ENCODE data around the gene S100A14. TPM values are rescaled to one million over a fixed set of nuclear protein-coding genes. Genes with fewer than 3 reads are reported as not detected.
"Not testable (repeated sequence)": the region's sequence is repeated elsewhere in the genome, so short reads cannot be mapped to it uniquely, and the experiment has no call there.

S100A14 gene
- polyA plus RNA-seq, 1 donor from 2014 or later: not detected

DNA sequence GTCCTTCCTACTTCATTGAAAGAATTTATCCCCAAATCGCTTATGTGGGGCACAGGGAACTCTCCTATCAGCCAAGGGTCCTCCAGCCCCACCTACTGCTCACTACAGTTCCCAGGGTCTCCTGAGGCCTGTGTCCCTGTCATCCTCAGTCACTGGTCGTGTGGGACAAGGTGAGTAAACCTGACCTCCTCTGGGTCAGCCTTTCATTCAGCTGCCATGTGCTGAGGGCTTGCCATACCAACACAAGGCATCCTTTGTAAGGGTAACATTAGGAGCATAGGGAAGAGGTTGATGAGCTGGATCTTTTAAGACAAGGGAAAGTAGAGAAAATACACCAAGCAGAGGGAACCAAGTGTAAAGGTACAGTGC, 31.2 kb upstream of the S100A14 start:
- H3K36me3 Mint-ChIP-seq: peaks cover 5% of the 10 kb centered on the region
- H3K27me3 Mint-ChIP-seq: no peaks in the 10 kb centered on the region
- H3K4me3 Mint-ChIP-seq: no peak overlapping the region
- H3K4me1 Mint-ChIP-seq: peaks cover 5 to 18% (median 9%) of the 10 kb centered on the region in 3 donors
- no peaks in the 10 kb centered on the region for H3K9me3 Mint-ChIP-seq
- H3K27ac Mint-ChIP-seq: peak overlapping the region in 1 of 3 donors; percentile 65

DNA sequence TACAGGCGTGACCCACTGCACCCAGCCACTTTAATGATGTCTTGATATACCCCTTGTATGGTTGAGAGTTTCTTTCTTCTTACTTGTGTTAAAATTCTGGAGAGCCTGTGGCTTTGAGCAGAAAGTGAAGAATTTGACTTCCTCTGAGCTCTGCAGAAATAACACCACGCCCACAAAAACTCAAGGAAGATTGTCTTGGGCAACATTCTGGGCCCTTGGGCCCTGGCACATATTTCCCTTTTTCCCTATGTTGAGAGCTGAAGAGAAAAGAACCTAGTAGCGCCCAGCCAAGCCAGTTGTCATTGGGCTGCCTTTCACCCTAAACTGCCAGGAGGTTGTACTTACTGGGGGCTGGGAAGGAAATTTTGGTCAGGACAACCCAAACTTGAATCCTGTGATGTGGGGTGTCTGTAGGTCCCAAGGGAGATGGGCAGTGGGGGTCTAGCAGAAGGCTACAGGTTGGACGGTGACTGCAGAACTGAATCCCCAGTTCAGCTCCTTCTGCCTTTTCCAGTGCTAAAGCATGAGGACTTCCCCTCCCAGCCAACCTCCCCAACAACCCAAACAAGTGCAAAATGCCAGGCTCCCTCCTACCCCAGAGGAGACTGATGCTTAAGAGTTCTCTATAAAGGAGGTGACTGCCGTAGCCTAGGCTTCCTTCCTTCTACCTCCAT, 30.7 kb upstream of the S100A14 start:
- Mint-ChIP-seq H3K27ac (peak overlapping the region in 2 of 3 donors; percentile 7 to 65), H3K4me3 (no peak overlapping the region), H3K36me3 (peaks cover 5% of the 10 kb centered on the region), H3K9me3 (no peaks in the 10 kb centered on the region), H3K4me1 (peaks cover 8 to 18% (median 9%) of the 10 kb centered on the region in 3 donors), H3K27me3 (no peaks in the 10 kb centered on the region)

DNA sequence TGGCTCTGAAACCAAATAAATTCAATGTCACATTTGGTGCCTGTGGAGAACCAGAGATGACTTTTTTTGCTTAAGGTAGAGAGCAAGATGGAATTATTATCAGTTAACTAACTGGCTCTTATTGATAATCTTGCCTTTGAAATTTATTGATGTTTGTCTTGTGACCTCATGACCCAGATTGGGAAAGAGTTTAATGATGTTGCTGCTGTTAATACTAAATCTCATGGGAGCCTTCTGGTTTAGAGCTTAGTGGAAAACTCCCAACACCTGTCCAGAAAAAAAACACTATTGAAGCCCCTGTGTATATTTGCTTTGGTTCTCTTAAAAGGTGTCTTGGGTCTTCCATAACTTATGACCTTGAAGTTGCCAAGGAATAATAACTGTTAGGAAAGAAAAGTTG, 27.7 kb upstream of the S100A14 start:
- Mint-ChIP-seq H3K36me3 (peaks cover 7% of the 10 kb centered on the region), H3K27ac (no peak overlapping the region), H3K4me1 (peaks cover 6 to 28% (median 13%) of the 10 kb centered on the region in 3 donors), H3K27me3 (no peaks in the 10 kb centered on the region), H3K9me3 (no peaks in the 10 kb centered on the region), H3K4me3 (no peak overlapping the region)

DNA sequence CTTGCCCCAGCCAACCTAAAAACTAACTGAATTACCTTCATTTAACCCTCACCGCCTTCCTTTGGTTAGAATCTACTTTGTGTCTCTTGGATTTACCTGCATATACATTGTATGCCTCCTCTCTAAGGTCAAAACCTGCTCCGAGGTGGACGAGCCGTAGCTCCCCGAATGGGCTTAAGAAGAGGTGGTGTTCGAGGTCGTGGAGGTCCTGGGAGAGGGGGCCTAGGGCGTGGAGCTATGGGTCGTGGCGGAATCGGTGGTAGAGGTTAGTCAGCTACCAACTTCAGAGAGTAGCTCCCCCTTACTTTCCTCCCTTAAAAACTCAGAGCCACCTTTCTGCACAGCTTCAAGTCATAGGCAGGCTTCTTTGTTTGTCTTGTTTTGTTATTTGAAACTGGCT, 27.0 kb upstream of the S100A14 start:
- Mint-ChIP-seq H3K4me1 (peaks cover 6 to 28% (median 13%) of the 10 kb centered on the region in 3 donors), H3K27ac (no peak overlapping the region), H3K36me3 (peaks cover 7% of the 10 kb centered on the region), H3K9me3 (no peaks in the 10 kb centered on the region), H3K4me3 (no peak overlapping the region), H3K27me3 (no peaks in the 10 kb centered on the region)

DNA sequence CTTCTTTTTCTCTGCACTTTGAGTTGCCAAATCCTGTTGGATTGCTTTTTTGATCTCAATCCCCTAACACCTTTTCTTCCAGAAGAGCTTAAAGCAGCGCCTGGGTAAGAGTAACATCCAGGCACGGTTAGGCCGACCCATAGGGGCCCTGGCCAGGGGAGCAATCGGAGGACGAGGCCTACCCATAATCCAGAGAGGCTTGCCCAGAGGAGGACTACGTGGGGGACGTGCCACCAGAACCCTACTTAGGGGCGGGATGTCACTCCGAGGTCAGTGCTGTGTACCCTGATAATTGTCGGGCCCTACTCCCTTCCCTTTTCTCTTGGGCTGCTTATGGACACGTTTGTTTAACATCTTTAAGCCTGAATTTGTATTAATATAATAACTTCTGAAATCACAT, 26.0 kb upstream of the S100A14 start:
- Mint-ChIP-seq H3K4me3 (no peak overlapping the region), H3K27me3 (no peaks in the 10 kb centered on the region), H3K36me3 (peaks cover 9% of the 10 kb centered on the region), H3K4me1 (peaks cover 10 to 32% (median 12%) of the 10 kb centered on the region in 3 donors), H3K9me3 (no peaks in the 10 kb centered on the region), H3K27ac (no peak overlapping the region)

DNA sequence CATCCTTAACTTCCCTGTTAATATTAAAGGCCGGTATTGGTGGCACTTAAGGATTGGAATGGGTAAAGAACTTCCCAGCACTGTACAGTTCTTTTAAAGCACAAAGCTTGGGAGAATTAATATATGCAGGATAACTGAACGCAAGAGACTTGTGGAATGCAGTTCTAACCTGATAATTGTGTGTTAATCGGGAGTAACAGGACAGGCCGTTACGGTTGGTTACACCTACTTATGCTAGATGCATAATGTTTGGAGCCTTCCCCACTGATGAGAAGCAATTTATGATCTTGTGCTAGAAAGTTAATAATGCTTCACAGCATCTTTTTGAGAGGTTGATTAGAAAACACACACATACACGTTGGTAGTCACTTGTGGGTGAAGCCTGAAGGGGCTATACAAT, 24.7 kb upstream of the S100A14 start:
- peaks cover 10 to 31% (median 15%) of the 10 kb centered on the region in 3 donors for H3K4me1 Mint-ChIP-seq
- no peaks in the 10 kb centered on the region for H3K9me3 Mint-ChIP-seq
- H3K27ac Mint-ChIP-seq: peak overlapping the region in 1 of 3 donors; percentile 31
- H3K27me3 Mint-ChIP-seq: no peaks in the 10 kb centered on the region
- H3K4me3 Mint-ChIP-seq: no peak overlapping the region
- H3K36me3 Mint-ChIP-seq: peaks cover 5% of the 10 kb centered on the region

DNA sequence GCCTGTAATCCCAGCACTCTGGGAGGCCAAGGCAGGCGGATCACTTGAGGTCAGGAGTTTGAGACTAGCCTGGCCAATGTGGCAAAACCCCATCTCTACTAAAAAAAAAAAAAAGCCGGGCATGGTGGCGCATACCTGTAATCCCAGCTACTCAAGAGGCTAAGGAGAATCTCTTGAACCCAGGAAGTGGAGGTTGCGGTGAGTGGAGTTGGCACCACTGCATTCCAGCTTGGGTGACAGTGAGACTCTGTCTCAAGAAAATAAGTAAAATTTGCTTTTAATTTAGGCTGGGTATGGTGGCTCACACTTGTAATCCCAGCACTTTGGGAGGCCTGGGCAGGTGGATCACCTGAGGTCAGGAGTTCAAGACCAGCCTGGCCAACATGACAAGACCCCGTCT, 24.1 kb upstream of the S100A14 start:
- not testable (repeated sequence) for H3K4me3 Mint-ChIP-seq, H3K36me3 Mint-ChIP-seq, H3K27ac Mint-ChIP-seq, H3K9me3 Mint-ChIP-seq, H3K27me3 Mint-ChIP-seq
- peaks cover 13 to 28% (median 15%) of the 10 kb centered on the region in 3 donors for H3K4me1 Mint-ChIP-seq

DNA sequence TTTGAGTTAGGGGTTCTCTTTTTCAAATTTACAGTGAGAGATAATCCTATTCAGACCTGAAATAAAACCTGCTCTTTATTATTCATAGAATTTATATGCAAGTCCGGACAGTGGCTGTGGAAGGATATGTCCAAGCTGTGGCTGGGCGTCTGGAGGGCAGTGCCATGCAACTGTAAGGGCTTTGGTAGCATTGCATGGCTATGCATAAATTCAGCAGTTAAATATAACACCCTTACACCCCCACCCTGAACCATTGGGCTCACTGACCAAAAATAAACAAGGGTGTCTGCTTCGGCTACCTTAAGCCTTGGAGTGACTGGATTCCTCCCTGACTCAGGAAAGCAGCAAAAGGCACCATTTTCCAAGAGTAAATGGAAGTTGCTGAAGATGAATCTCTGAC, 23.2 kb upstream of the S100A14 start:
- Mint-ChIP-seq H3K36me3 (peaks cover 5% of the 10 kb centered on the region), H3K9me3 (no peaks in the 10 kb centered on the region), H3K4me3 (no peak overlapping the region), H3K27ac (no peak overlapping the region), H3K4me1 (peaks cover 15 to 28% (median 18%) of the 10 kb centered on the region in 3 donors), H3K27me3 (no peaks in the 10 kb centered on the region)

DNA sequence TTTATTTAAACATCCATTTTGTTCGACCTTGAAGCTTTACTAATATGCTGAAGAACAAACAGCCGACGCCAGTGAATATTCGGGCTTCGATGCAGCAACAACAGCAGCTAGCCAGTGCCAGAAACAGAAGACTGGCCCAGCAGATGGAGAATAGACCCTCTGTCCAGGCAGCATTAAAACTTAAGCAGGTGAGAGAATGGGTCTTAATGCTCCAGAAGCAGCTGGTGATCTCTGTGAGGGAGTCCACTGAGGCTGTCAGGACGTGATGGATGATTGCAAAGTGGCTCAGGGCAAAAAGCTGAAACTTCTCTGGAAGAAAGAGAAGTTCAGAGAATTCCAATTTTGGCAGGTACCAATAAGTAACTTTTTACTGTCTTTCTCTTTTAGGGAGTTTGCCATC, 22.1 kb upstream of the S100A14 start:
- peak overlapping the region in 1 of 4 donors; percentile 58 for H3K4me3 Mint-ChIP-seq
- H3K9me3 Mint-ChIP-seq: no peaks in the 10 kb centered on the region
- peak overlapping the region in 1 of 3 donors; percentile 11 for H3K27ac Mint-ChIP-seq
- H3K4me1 Mint-ChIP-seq: peaks cover 19 to 22% (median 21%) of the 10 kb centered on the region in 3 donors
- H3K36me3 Mint-ChIP-seq: peaks cover 7% of the 10 kb centered on the region
- no peaks in the 10 kb centered on the region for H3K27me3 Mint-ChIP-seq

DNA sequence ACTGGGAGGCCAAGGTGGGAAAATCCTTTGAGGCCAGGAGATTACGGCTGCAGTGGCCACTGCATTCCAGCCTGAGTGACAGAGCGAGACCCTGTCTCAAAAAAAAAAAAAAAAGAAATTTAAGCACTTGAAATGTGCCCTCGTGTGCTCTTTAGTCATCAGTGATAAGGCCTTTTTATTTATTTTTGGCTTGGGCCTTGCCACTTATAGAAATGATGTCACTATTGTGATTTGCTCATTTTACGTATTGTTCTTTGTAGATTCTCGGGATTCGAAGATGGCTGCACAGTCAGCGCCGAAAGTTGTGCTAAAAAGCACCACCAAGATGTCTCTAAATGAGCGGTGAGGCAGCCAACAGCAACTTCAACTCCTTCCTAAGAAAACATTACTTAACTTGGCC, 20.2 kb upstream of the S100A14 start:
- H3K4me3 Mint-ChIP-seq: peak overlapping the region in 2 of 4 donors; percentile 52 to 64
- H3K9me3 Mint-ChIP-seq: no peaks in the 10 kb centered on the region
- H3K27me3 Mint-ChIP-seq: no peaks in the 10 kb centered on the region
- H3K4me1 Mint-ChIP-seq: peaks cover 14 to 21% (median 20%) of the 10 kb centered on the region in 3 donors
- peaks cover 4% of the 10 kb centered on the region for H3K36me3 Mint-ChIP-seq
- peak overlapping the region in 1 of 3 donors; percentile 46 for H3K27ac Mint-ChIP-seq

DNA sequence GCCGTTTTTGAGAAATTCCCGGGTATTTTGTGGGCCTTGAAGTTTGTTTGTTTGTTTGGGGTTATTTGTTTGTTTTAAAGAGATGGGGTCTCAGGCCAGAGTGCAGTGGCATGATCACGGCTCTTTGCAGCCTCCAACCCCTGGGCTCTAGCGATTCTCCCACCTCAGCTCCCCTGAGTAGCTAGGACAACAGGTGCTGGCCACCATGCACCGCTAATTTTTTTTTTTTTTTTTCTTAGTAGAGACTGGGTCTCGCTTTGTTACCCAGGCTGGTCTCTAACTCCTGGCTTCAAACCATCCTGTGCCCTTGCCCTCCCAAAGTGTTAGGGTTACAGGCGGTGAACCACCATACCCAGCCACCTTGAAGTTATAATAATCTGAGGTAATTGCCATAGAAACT, 19.7 kb upstream of the S100A14 start:
- peaks cover 3% of the 10 kb centered on the region for H3K36me3 Mint-ChIP-seq
- peak overlapping the region in 2 of 3 donors; percentile 55 to 56 for H3K27ac Mint-ChIP-seq
- peak overlapping the region; percentile 42 to 100 (median 95) for H3K4me3 Mint-ChIP-seq
- no peaks in the 10 kb centered on the region for H3K27me3 Mint-ChIP-seq
- H3K4me1 Mint-ChIP-seq: peaks cover 12 to 20% (median 18%) of the 10 kb centered on the region in 3 donors
- H3K9me3 Mint-ChIP-seq: no peaks in the 10 kb centered on the region

DNA sequence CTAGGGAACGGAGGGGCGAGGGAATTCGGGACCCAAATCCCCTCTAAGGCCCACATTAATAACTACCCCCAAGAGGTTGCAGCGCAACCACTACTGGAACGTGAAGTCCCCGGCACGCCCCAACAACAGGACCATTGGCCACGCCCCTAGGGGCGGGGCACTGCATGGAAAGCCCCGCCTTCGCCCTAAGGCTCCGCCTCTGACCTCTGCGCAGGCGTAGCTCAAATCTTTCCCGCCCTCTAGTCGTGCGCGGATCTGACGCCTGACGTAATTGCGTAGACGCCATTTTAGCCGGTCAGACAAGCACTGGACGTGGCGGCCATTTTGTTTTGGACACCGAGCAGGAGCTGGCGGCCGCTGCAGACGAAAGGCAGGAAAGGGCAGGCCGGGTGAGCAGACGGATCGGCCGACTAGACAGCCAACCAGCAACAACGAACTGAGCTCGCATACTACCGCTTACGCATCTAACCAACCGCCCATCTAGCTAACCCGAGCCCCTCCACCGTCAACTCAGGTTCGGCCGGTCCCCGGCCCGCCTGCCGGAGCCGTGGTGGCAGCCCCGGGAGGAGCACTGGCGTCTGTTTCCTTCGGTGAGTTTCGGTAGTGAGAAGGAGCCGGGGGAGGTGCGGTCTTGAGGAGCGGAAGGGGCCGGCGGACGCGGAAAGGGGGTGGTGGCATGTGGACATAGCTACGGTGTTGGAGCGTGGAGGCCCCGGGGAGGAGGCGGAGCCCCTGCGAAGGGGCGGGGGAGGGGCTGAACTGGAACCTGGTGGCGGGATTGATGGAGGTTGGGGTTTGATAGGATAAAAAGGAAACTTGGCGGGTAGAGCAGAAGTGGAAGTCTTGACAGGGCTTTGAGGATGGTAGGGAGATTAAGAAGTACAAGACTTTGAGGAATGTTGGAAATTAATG, 17.9 kb upstream of the S100A14 start, which contains the start of gene CHTOP:
CHTOP (plus strand) TSS at position 313 of the 912 bp plus-strand sequence. CDS start 2,523 bp downstream, outside the sequence.
- Mint-ChIP-seq H3K27ac (peak within 1 kb of the TSS; percentile 93 to 100 (median 100)), H3K4me3 (peak within 1 kb of the TSS; percentile 90 to 100 (median 100)), H3K9me3 (no peaks in the 10 kb centered on the region), H3K4me1 (peaks cover 12 to 23% (median 17%) of the 10 kb centered on the region in 3 donors), H3K36me3 (peaks cover 3% of the 10 kb centered on the region), H3K27me3 (no peaks in the 10 kb centered on the region)

DNA sequence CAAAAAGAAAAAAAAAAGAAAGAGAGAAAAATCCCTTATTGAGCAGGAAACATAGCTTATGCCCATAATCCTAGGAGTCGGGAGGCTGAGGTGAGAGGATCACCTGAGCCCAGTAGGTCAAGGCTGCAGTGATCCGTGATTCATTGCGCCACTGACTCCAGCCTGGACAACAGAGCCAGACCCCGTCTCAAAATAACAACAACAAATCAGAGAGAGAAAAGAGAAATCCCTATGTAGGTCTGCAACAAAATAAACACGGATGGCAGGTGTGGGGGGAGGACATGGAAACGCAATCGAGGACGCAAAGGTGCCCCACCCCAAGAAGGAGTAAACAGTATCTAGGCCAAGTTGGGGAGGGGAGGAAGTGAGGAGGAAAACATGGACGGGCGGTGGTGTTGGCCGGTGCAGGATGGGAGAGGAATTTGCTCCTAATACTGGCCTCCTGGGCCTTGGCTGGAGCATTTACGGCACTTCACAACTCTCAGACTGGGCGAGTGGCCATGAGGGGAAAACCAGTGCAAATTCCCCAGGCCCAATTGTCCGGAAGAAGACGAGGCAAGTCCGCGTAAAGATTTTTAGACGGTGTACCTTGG, 17.1 kb upstream of the S100A14 start:
- Mint-ChIP-seq H3K36me3 (peaks cover 3% of the 10 kb centered on the region), H3K9me3 (no peaks in the 10 kb centered on the region), H3K27me3 (no peaks in the 10 kb centered on the region), H3K4me1 (peaks cover 12 to 23% (median 17%) of the 10 kb centered on the region in 3 donors), H3K4me3 (peak overlapping the region; percentile 90 to 100 (median 100)), H3K27ac (peak overlapping the region; percentile 93 to 100 (median 100))

DNA sequence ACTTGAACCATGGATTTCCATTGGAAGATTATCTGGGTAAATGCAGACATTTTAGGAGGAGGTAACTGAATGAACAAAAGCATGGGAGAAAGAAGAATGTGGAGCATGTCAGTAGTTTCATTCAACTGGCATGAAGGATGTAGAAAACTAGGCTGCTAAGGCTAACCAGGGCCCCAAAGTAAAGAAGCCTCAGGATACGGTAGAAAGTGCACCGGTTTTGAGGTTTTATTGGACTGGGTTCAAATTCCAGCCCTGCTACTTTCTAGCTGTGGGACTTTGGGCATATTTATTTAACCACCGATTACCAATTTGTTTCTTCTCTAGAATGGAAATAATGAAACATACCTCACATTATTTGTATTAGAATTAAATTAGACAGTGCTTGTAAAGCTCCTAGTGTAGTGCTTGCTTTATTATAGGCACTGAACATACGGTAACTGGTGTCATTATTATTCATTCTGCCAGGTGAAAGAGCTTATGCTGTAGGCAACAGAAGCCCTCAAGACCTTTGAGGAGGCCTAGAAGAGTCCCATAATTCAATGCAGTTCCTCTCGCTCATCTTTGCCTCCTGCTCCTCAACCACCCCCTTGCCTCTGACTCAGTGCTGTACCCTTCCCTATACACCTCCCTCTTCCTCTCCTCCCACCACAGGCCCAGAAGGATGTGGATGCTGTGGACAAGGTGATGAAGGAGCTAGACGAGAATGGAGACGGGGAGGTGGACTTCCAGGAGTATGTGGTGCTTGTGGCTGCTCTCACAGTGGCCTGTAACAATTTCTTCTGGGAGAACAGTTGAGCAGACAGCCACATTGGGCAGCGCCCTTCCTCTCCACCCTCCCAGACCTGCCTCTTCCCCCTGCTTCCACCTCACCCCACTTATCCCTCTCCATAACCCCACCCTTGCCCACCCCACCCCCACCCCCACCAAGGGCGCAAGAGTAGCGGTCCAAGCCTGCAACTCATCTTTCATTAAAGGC, 15.2 kb upstream of the S100A14 start:
- no peak overlapping the region for H3K27ac Mint-ChIP-seq
- no peaks in the 10 kb centered on the region for H3K9me3 Mint-ChIP-seq
- peaks cover 14 to 22% (median 14%) of the 10 kb centered on the region in 3 donors for H3K4me1 Mint-ChIP-seq
- peaks cover 4% of the 10 kb centered on the region for H3K27me3 Mint-ChIP-seq
- peak overlapping the region in 1 of 4 donors; percentile 19 for H3K4me3 Mint-ChIP-seq
- H3K36me3 Mint-ChIP-seq: peaks cover 1% of the 10 kb centered on the region

All from IgD-negative memory B cell (primary cell).